NOMO-1 treated with DMSO at 0.1 percent for 48 hours (cell line): ENCODE measurements around the gene SCYL1.

Source experiments
- DNase-seq: peaks from one replicate; lab custom pipeline; 2025; ENCODE audit not compliant: unreplicated experiment; lab: John Stamatoyannopoulos, UW

SCYL1 gene

GRCh38 chr11:65524741-65525545, at the start of gene SCYL1:
Gene SCYL1 (plus strand): TSS chr11:65525083. CDS start chr11:65525154, 71 bp downstream.
- DNase-seq: peak; percentile 63

GRCh38 chr11:65476632-65477148, 48.2 kb upstream of the SCYL1 start:
- DNase-seq: peak; percentile 13

- DNase-seq: peak; percentile 92
Measured at GRCh38 chr11:65477149-65477965, 47.5 kb upstream of the SCYL1 start.

- no peak for DNase-seq
Measured at GRCh38 chr11:65478388-65479183, 46.3 kb upstream of the SCYL1 start.

GRCh38 chr11:65479184-65480145, 45.4 kb upstream of the SCYL1 start:
- no peak for DNase-seq

GRCh38 chr11:65482306-65482850, 42.5 kb upstream of the SCYL1 start:
- DNase-seq: no peak

GRCh38 chr11:65485920-65486219, 39.0 kb upstream of the SCYL1 start:
- DNase-seq: no peak

GRCh38 chr11:65486570-65487466, 38.1 kb upstream of the SCYL1 start:
- DNase-seq: no peak

- peak; percentile 76 for DNase-seq
Measured at GRCh38 chr11:65487467-65488272, 37.2 kb upstream of the SCYL1 start.

GRCh38 chr11:65488273-65489034, 36.4 kb upstream of the SCYL1 start:
- no peak for DNase-seq

GRCh38 chr11:65489035-65489705, 35.7 kb upstream of the SCYL1 start:
- DNase-seq: no peak

- no peak for DNase-seq
Measured at GRCh38 chr11:65489706-65490320, 35.1 kb upstream of the SCYL1 start.

GRCh38 chr11:65491163-65491465, 33.8 kb upstream of the SCYL1 start:
- DNase-seq: no peak

- peak; percentile 14 for DNase-seq
Measured at GRCh38 chr11:65491614-65492386, 33.1 kb upstream of the SCYL1 start.

- no peak for DNase-seq
Measured at GRCh38 chr11:65492387-65492636, 32.6 kb upstream of the SCYL1 start.
